Measurements from ENCODE around the gene PDE8A.

Gene PDE8A

DNA sequence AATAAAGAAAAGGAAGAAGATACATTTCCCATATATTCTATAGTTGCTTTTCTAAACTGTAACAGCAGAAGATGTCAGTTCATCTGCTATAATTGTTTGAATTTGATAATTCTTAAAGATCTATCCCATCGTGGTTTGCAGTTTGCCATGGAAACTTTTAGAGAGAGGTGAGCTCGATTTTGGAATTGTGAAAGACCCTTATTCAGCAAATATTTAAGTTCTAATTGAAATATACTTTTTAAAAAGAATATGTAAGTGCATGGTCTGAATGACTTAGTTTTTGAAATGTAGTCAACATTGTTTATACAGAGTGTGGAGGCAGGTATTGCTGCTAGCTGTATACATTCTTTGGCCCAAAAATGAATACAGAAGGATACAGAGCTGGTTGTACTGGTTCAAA lies 127.7 kb downstream of the PDE8A start:
- H3K27ac ChIP-seq, result no peak overlapping the region
- ChIA-PET CTCF (no interaction called here), POLR2A (ENCODE audit: low non-redundant PET) (no interaction called here)
- DNase-seq (ENCODE audit: low spot score), result no peak
- TF ChIP-seq, protein P1, sequence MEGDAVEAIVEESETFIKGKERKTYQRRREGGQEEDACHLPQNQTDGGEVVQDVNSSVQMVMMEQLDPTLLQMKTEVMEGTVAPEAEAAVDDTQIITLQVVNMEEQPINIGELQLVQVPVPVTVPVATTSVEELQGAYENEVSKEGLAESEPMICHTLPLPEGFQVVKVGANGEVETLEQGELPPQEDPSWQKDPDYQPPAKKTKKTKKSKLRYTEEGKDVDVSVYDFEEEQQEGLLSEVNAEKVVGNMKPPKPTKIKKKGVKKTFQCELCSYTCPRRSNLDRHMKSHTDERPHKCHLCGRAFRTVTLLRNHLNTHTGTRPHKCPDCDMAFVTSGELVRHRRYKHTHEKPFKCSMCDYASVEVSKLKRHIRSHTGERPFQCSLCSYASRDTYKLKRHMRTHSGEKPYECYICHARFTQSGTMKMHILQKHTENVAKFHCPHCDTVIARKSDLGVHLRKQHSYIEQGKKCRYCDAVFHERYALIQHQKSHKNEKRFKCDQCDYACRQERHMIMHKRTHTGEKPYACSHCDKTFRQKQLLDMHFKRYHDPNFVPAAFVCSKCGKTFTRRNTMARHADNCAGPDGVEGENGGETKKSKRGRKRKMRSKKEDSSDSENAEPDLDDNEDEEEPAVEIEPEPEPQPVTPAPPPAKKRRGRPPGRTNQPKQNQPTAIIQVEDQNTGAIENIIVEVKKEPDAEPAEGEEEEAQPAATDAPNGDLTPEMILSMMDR (conservative IDR thresholded peaks at IDR 0.05; ENCODE audit: low read depth), result no peak

DNA sequence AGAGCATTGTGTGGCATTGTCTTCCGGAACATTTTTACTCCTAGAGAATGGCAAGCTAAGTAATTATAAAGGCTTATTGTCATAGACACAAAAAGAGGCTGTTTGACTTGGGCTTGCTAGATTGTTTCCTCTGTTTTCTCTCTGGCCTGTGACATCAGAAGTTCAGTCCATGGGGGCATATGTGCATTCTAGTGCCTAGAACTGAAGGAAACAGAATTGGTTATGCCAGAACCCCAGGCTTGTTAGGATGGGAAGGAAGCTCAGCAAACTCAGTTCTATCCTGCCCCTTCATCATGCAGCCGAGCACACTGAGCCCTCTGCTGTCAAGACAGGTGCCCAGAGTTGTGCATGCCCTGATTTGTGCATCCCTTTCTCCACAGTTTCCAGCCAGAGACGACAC lies 131.3 kb downstream of the PDE8A start:
- H3K27ac ChIP-seq, result no peak overlapping the region
- DNase-seq (ENCODE audit: low spot score), result no peak
- CTCF ChIA-PET, result interaction anchor here (0.6 kb wide), 1 partner anchor 12 kb away, joined by 3 read pairs; no protein-coding TSS in a partner anchor
- POLR2A ChIA-PET (ENCODE audit: low non-redundant PET), result no interaction called here
- TF ChIP-seq, protein P1 (conservative IDR thresholded peaks at IDR 0.05; ENCODE audit: low read depth), result no peak

DNA sequence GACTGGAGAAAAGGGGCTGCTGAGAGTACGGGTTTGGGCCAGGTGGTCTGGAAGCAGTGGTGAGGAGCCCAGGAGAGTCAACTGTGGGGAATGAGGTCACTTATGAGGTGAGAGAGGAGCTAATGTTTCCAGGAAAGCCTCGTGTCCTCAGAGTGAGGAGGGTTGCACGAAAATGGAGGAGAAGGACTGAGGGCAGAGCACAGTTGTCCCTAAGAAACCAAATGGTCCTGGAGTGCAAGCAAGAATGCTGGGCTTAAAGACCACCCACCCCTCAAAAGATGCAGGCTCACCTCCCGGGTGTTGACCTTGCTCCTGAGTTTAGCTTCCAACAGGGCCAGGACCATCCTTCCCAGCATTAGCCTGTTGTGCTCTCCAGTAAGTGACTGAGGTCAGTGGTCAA lies 133.2 kb downstream of the PDE8A start:
- no peak for DNase-seq (ENCODE audit: low spot score)
- ChIA-PET CTCF (interaction anchor here (1.0 to 1.5 kb wide), 2 partner anchors 9 to 54 kb away, joined by 4 to 5 read pairs; no protein-coding TSS in a partner anchor), POLR2A (ENCODE audit: low non-redundant PET) (no interaction called here)
- TF ChIP-seq, protein P1 (conservative IDR thresholded peaks at IDR 0.05; ENCODE audit: low read depth), result no peak
- no peak overlapping the region for H3K27ac ChIP-seq

DNA sequence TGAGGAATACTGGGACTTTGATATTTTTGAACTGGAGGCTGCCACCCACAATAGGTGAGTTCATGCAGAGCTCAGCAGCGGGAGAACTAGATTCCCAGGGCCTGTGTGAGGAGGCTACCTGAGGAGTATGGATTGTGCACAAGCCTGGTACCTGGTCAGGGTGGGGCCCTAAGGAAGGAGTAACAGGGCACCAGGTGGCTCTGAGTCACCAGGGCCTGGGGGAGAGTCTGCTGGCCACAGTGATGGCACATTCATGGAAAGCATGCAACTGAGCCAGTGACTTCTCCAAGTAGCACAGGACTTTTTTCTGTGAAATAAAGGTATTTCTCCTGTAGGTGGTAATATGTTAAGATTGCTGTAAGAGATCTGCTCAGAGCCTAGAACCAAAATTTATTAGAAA lies 134.4 kb downstream of the PDE8A start:
- DNase-seq (ENCODE audit: low spot score), result peak; percentile 24
- CTCF ChIA-PET, result interaction anchor here (0.6 kb wide), 2 partner anchors 43 to 210 kb away, joined by 3 read pairs; no protein-coding TSS in a partner anchor
- POLR2A ChIA-PET (ENCODE audit: low non-redundant PET), result no interaction called here

DNA sequence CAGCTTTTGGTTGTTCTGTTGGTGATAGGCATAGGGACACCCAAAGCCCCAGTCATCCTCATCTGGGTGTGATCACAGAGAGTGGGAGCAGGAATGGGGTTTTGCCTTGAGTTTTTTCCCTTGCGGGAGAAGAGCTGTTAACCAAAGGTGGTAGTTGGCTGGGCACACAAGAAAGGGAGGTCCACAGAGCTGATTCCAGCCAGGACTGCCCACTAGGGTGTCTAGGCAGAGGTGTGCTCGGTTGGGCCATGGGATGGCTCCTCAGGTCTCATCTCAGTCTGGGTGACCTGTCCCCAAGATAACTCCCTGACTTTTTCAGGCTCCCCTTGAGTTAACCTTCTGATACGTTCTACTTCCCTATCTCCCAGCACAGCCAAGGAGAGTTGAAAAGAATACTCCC lies 134.8 kb downstream of the PDE8A start:
- H3K27ac ChIP-seq, result no peak overlapping the region
- POLR2A ChIA-PET (ENCODE audit: low non-redundant PET), result no interaction called here
- TF ChIP-seq, protein P1 (conservative IDR thresholded peaks at IDR 0.05; ENCODE audit: low read depth), result no peak
- DNase-seq (ENCODE audit: low spot score), result no peak
- CTCF ChIA-PET, result interaction anchor here (0.6 kb wide), 2 partner anchors 43 to 210 kb away, joined by 3 read pairs; no protein-coding TSS in a partner anchor

More for the DNA sequence above, 134.4 kb downstream of the PDE8A start:
- TF ChIP-seq, protein P1 (conservative IDR thresholded peaks at IDR 0.05; ENCODE audit: low read depth), result no peak
- H3K27ac ChIP-seq, result no peak overlapping the region

DNA sequence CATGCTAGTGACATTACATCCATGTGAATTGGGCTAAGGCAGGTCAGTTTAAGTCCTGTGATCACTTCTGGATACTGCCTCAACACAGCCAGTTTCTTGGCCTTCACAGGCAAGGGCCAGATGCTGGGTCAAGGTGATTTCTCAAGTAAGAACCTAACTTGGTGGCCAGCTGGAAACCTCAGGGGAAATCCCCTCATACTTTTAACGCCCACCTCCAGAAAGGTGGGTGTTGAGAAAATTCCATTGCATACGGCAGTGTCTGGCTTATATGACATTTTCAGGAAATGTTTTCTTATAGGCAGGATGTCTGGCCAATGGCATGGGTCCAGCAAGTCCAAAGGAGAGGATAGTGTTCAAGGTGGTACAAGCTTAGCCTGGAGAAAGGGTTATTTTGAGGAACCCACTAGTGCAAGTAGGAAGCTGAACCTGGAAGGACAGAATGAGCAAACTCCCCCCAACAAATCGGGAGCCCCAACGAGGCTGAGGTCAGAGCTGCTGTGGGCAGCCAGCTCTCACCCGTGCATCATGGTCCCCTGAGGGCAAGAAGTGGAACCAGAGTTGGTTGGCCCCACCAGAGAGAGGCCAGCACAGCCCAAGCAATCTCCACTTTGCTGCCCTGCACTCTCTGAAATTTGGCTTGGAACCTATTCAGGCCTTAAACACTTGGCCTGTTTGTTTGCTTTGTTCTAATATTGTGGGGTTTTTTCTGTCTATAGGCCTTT lies 135.4 kb downstream of the PDE8A start:
- no peak overlapping the region for H3K27ac ChIP-seq
- ChIA-PET CTCF (no interaction called here), POLR2A (ENCODE audit: low non-redundant PET) (no interaction called here)
- DNase-seq (ENCODE audit: low spot score), result no peak
- TF ChIP-seq, protein P1 (conservative IDR thresholded peaks at IDR 0.05; ENCODE audit: low read depth), result no peak
